ENCODE measurements around the gene CD74. TPM values are rescaled to one million over a fixed set of nuclear protein-coding genes. Genes with fewer than 3 reads are reported as not detected.

The CD74 gene
- polyA plus RNA-seq, 1 donor from 2014 or later = not detected

DNA sequence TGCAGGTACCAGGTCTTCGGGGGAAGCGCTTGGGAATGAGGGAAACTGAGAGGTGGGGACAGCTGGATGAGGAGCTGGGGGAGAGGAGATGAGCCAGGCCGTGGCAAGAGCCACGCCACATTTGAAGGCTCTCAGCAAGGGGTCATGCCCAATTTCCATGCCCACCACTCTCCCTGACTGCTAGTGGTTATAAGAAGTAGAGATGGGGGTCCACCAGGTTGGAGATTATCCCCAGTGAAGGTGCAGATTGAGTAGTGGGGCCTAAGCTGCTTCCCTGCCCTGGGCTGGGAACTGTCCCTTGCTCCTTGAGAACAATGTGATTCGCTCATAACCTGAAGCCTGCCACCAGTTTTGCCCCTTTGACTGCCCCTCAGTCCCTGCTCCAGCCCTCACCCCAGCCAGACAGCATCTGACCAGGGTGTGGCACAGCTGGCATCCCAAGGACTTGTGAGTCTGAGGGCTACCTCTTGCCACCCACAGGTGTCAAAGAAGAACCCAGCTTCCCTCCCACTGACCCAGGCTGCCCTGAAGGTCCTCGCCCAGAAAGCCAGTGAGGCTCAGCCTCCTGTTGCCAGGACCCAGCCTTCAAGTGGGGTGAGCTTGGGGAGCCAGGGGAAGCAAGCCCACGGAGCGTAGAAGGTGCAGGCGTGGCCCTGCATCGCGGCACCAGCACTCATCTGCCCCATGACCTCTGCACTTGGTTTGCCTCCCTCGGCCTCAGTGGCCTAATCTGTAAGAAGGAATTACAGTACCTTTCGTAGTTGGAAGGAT, 21.5 kb downstream of the CD74 start:
- no peak for TF ChIP-seq EZH2 (IDR thresholded peaks at IDR 0.05; ENCODE audit: borderline replicate concordance, insufficient read depth, low read length, poor library complexity, severe bottlenecking)
- TF ChIP-seq, protein P1, sequence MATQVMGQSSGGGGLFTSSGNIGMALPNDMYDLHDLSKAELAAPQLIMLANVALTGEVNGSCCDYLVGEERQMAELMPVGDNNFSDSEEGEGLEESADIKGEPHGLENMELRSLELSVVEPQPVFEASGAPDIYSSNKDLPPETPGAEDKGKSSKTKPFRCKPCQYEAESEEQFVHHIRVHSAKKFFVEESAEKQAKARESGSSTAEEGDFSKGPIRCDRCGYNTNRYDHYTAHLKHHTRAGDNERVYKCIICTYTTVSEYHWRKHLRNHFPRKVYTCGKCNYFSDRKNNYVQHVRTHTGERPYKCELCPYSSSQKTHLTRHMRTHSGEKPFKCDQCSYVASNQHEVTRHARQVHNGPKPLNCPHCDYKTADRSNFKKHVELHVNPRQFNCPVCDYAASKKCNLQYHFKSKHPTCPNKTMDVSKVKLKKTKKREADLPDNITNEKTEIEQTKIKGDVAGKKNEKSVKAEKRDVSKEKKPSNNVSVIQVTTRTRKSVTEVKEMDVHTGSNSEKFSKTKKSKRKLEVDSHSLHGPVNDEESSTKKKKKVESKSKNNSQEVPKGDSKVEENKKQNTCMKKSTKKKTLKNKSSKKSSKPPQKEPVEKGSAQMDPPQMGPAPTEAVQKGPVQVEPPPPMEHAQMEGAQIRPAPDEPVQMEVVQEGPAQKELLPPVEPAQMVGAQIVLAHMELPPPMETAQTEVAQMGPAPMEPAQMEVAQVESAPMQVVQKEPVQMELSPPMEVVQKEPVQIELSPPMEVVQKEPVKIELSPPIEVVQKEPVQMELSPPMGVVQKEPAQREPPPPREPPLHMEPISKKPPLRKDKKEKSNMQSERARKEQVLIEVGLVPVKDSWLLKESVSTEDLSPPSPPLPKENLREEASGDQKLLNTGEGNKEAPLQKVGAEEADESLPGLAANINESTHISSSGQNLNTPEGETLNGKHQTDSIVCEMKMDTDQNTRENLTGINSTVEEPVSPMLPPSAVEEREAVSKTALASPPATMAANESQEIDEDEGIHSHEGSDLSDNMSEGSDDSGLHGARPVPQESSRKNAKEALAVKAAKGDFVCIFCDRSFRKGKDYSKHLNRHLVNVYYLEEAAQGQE (IDR thresholded peaks at IDR 0.05; ENCODE audit: borderline replicate concordance) = no peak
- no peak for TF ChIP-seq TAF1 (IDR thresholded peaks at IDR 0.05; ENCODE audit: low read depth)
- no peak for TF ChIP-seq RAD21 (conservative IDR thresholded peaks at IDR 0.05)
- TF ChIP-seq, protein P2, sequence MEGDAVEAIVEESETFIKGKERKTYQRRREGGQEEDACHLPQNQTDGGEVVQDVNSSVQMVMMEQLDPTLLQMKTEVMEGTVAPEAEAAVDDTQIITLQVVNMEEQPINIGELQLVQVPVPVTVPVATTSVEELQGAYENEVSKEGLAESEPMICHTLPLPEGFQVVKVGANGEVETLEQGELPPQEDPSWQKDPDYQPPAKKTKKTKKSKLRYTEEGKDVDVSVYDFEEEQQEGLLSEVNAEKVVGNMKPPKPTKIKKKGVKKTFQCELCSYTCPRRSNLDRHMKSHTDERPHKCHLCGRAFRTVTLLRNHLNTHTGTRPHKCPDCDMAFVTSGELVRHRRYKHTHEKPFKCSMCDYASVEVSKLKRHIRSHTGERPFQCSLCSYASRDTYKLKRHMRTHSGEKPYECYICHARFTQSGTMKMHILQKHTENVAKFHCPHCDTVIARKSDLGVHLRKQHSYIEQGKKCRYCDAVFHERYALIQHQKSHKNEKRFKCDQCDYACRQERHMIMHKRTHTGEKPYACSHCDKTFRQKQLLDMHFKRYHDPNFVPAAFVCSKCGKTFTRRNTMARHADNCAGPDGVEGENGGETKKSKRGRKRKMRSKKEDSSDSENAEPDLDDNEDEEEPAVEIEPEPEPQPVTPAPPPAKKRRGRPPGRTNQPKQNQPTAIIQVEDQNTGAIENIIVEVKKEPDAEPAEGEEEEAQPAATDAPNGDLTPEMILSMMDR (IDR thresholded peaks at IDR 0.05; ENCODE audit: poor library complexity, severe bottlenecking) = no peak
- no peak for TF ChIP-seq EP300 (conservative IDR thresholded peaks at IDR 0.05; ENCODE audit: poor library complexity, severe bottlenecking)
- TF ChIP-seq POLR2AphosphoS5 (IDR thresholded peaks at IDR 0.05) = no peak
- TF ChIP-seq MXI1 (conservative IDR thresholded peaks at IDR 0.05; ENCODE audit: poor library complexity, severe bottlenecking) = no peak
- no peak for TF ChIP-seq SMC3 (conservative IDR thresholded peaks at IDR 0.05; ENCODE audit: poor library complexity)
- Histone ChIP-seq H3F3A (ENCODE audit: insufficient read depth, low read length, poor library complexity, severe bottlenecking) (no peaks in the 10 kb centered on the region), H3K27me3 (ENCODE audit: insufficient read depth, low read depth, low read length) (no peaks in the 10 kb centered on the region), H3K9ac (ENCODE audit: low read length) (no peak overlapping the region), H3K9me2 (ENCODE audit: insufficient read depth, low read length) (no peaks in the 10 kb centered on the region), H3K4me3 (ENCODE audit: low read length) (no peak overlapping the region), H2AFZ (ENCODE audit: low read depth, low read length) (no peak overlapping the region), H4K20me1 (ENCODE audit: insufficient read depth) (no peaks in the 10 kb centered on the region), H3K4me2 (ENCODE audit: low read length) (no peak overlapping the region), H3K27ac (ENCODE audit: low read length) (no peak overlapping the region), H3K36me3 (ENCODE audit: insufficient read depth, low read length) (no peaks in the 10 kb centered on the region), H3K79me2 (replicated peaks; ENCODE audit: insufficient read depth, low read length) (no peaks in the 10 kb centered on the region), H3K9me3 (ENCODE audit: low read length) (no peaks in the 10 kb centered on the region)

DNA sequence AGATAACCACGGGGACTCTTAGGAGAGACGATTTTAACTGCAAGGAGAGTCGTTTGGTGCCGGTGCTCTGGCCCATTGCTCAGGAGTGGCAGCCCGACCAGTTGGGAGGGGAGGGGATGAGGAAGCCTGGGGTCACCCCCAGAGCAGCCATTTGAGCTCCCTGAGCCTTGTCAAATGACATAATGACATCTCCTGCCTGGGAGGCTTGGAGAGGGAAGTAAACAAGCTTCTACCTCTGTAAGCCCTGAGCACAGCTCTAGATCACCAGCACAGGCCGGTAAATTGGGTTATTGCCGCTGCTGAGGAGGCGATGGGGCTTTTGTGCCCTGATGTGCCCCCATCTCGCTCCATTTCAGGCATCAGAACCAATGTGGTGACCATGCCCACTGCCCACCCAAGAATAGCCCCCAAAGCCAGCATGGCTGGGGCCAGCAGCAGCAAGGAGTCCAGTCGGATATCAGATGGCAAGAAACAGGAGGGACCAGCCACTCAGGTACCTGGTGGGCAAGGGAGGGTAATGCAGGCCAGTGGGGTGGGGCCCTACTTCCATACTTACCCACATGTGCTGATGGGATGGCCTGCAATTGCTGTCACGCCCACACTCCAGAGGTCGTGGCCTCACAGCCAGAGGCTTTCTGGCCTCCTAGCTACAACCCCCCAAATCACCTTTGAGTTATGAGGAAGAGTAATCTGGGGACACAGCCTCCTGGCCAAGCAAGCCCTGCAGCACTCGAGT, 23.0 kb downstream of the CD74 start:
- H3K9me2 ChIP-seq (ENCODE audit: insufficient read depth, low read length) = no peaks in the 10 kb centered on the region
- H3F3A ChIP-seq (ENCODE audit: insufficient read depth, low read length, poor library complexity, severe bottlenecking) = no peaks in the 10 kb centered on the region
- H3K9ac ChIP-seq (ENCODE audit: low read length) = no peak overlapping the region
- TF ChIP-seq MXI1 (conservative IDR thresholded peaks at IDR 0.05; ENCODE audit: poor library complexity, severe bottlenecking) (no peak), SMC3 (conservative IDR thresholded peaks at IDR 0.05; ENCODE audit: poor library complexity) (no peak), RAD21 (conservative IDR thresholded peaks at IDR 0.05) (no peak), TAF1 (IDR thresholded peaks at IDR 0.05; ENCODE audit: low read depth) (no peak), EZH2 (IDR thresholded peaks at IDR 0.05; ENCODE audit: borderline replicate concordance, insufficient read depth, low read length, poor library complexity, severe bottlenecking) (no peak), EP300 (conservative IDR thresholded peaks at IDR 0.05; ENCODE audit: poor library complexity, severe bottlenecking) (no peak), POLR2AphosphoS5 (IDR thresholded peaks at IDR 0.05) (no peak)
- TF ChIP-seq, protein P1 (IDR thresholded peaks at IDR 0.05; ENCODE audit: borderline replicate concordance) = no peak
- TF ChIP-seq, protein P2 (IDR thresholded peaks at IDR 0.05; ENCODE audit: poor library complexity, severe bottlenecking) = no peak
- no peak overlapping the region for H3K4me3 ChIP-seq (ENCODE audit: low read length)
- H4K20me1 ChIP-seq (ENCODE audit: insufficient read depth) = no peaks in the 10 kb centered on the region
- H3K9me3 ChIP-seq (ENCODE audit: low read length) = no peaks in the 10 kb centered on the region
- no peak overlapping the region for H3K27ac ChIP-seq (ENCODE audit: low read length)
- H2AFZ ChIP-seq (ENCODE audit: low read depth, low read length) = no peak overlapping the region
- no peaks in the 10 kb centered on the region for H3K36me3 ChIP-seq (ENCODE audit: insufficient read depth, low read length)
- H3K27me3 ChIP-seq (ENCODE audit: insufficient read depth, low read depth, low read length) = no peaks in the 10 kb centered on the region
- H3K4me2 ChIP-seq (ENCODE audit: low read length) = no peak overlapping the region
- no peaks in the 10 kb centered on the region for H3K79me2 ChIP-seq (replicated peaks; ENCODE audit: insufficient read depth, low read length)

All from neural cell (in vitro differentiated cells).